GM20431 (cell line): ENCODE results near the gene TNKS2.
"Not testable (repeated sequence)": the region's sequence is repeated elsewhere in the genome, so short reads cannot be mapped to it uniquely, and the experiment has no call there.

ENCODE experiments used
- in situ Hi-C: fragments of 300-500 bp; cut with MseI, MboI; formaldehyde crosslinking; loops from one replicate; pipeline ENCODE4 v1.15.0; 2020; ENCODE audit warnings: low sequenced_read_pairs; ENCODE audit not compliant: unreplicated experiment

The TNKS2 gene

DNA sequence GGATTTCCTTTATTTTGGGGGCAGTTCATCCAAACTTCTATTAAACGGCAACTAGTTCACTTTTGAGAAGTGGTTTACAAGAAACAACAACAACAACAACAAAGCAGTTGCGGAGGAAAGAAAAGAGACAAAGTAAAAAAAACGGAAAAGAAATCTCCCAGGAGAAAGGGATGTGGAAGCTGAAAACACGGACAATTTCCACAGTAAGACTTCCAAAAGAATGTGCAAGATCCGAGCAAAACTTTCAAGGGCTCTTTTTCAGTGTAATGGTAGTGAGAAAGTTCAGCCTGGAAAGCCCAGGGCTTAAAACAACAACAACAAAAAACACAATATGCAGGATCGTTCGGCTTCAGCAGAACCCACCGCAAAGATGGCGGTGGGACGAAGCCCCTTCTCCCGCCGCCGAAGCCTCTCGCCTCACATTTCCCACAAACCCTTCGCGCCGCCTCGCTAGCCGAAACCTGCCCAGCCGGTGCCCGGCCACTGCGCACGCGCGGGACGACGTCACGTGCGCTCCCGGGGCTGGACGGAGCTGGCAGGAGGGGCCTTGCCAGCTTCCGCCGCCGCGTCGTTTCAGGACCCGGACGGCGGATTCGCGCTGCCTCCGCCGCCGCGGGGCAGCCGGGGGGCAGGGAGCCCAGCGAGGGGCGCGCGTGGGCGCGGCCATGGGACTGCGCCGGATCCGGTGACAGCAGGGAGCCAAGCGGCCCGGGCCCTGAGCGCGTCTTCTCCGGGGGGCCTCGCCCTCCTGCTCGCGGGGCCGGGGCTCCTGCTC, at the start of gene TNKS2:
TSS of gene TNKS2 (plus strand) at position 553 of the 775 bp plus-strand sequence. CDS start 265 bp downstream, outside the sequence.
- in situ Hi-C loops, result no loop called here

DNA sequence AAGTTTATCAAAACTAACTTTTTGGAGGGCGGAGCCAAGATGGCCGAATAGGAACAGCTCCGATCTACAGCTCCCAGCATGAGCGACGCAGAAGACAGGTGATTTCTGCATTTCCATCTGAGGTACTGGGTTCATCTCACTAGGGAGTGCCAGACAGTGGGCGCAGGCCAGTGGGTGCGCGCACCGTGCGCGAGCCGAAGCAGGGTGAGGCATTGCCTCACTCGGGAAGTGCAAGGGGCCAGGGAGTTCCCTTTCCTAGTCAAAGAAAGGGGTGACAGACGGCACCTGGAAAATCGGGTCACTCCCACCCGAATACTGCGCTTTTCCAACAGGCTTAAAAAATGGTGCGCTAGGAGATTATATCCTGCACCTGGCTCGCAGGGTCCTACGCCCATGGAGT, 48.6 kb upstream of the TNKS2 start:
- in situ Hi-C loops, result not testable (repeated sequence)

DNA sequence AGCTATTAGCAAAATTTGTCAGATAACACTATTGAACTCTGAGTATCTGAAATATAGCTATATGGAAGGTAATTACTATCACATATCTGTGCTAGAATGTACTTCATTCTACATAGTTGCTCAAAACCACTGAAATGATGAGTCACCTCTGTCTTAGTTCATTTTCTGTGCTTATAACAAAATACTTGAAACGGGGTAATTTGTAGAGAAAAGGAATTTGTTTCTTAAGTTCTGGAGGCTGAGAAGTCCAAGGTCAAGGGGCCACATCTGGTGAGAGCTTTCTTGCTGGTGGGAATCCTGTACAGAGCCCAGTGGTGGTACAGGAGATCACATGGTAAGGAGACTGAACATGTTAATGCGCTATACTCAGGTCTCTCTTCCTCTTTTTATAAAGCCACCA, 41.9 kb upstream of the TNKS2 start:
- in situ Hi-C loops, result no loop called here

DNA sequence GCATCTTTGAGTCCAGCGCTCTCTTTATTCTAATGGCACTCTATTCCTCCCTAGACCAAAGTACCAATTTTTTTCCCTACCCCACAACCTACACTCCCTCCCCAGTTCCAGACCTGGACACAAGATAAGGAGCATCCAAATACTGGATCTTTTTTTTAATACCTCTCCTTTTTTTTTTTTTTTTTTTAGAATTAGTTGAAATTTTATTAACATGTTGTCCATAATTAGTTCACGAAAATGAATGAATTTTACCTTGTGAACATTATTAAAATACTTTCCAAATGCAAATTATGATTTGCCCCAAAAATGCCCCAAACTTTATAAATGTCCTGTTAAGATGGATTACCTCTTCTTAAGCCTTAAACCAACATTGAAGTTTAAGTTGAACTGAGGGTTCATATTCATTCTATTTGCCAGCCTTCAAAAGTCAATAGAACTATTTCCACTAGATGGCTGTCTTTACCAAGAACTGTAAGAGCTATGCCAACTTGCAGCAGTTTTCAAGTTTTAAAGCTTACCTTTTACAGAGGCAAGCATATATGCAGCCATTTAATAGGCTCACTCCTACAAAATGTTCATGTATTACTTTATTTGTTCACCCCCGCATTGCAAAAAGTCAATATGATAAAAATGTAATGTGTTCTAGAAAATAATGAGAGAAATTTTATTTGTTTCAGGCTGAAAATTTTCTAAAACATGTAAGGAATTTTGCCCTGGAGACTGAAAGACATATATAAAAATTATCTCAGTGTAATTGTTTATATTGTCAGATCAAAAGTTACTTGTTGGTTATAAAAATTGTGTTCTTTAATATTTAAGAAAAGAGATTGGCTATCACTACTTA, 39.7 kb upstream of the TNKS2 start:
- in situ Hi-C loops, result no loop called here

DNA sequence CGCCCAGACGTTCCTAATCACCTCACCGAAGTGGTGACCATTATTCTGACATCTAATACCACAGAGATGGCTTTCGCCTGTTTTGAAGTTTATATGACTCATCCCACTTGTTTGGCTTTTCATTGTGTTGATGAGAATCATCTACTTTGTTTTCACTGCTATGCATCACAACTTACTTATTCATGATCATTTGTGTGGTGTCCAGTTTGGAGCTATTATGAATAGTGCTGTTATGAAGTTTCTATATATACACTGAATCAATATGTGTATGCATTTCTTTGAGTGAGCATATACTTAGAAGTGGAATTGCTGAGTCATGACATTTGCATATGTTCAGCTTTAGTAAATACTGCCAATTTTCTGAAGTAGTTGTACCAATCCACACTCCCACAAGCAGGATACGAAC, 38.6 kb upstream of the TNKS2 start:
- in situ Hi-C loops, result no loop called here

DNA sequence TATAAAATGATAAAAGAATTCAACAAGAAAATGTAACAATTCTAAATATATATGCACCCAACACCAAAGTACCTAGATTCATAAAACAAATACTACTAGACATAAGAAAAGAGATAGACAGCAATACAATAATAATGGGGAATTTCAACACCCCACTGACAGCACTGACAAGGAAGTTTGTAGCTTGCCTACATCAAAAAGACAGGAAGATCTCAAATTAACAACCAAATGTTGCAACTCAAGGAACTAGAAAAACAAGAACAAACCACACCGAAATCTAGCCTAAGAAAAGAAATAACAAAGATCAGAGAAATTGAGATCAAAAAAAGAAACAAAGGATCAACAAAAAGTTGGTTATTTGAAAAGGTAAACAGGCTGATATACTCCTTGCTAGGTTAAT, 36.5 kb upstream of the TNKS2 start:
- in situ Hi-C loops, result loop anchor here (10.0 kb wide), 1 partner anchor 153 kb away; no protein-coding TSS in a partner anchor

DNA sequence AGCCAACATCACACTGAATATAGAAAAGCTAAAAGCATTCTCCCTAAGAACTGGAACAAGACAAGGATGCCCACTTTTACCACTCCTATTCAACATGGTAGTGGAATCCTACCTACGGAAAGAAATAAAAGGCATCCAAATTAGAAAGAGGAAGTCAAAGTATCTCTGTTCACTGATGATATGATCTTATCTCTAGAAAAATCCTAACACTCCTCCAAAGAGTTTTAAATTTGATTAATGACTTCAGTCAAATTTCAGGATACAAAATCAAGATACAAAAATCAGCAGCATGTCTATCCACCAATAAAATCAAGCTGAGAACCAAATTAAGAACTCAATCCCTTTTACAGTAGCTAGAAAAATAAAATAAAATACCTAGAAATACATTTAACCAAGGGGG, 35.3 kb upstream of the TNKS2 start:
- in situ Hi-C loops, result loop anchor here (10.0 kb wide), 1 partner anchor 152 kb away; no protein-coding TSS in a partner anchor

DNA sequence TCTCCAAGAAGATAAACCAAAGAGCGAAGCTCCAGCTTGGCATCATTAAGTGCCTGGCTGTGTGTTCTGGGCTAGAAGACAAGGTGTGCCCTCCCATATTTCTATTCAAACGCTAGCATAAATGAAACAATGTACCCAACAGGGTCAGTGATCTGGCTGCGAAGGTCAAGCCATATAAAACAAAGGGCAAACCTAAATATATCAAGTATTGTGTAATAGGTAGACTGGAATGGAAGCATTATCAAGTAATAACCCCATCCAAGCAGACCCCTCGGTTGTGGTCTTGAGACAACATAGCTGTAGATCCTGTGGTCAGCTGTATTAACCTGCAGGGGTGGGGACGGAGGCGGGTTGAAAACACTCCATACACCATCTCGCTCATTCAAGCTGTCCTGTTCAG, 31.6 kb upstream of the TNKS2 start:
- in situ Hi-C loops, result loop anchor here (10.0 kb wide), 1 partner anchor 148 kb away; no protein-coding TSS in a partner anchor

DNA sequence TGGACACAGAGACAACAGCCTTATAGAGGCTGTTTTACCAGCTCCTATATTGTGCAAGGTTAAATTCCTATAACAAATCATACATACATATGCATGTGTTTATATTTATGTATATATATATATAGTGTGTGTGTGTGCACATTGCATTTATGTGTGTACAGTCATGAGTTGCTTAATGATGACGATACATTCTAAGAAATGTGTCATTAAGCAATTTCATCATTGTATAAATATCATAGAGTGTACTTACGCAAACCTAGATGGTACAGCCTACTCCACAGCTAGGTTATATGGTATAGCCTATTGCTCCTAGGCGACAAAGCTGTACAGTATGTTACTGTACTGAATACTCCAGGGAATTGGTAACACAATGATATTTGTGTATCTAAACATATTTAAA, 30.1 kb upstream of the TNKS2 start:
- in situ Hi-C loops, result loop anchor here (10.0 kb wide), 1 partner anchor 147 kb away; no protein-coding TSS in a partner anchor

DNA sequence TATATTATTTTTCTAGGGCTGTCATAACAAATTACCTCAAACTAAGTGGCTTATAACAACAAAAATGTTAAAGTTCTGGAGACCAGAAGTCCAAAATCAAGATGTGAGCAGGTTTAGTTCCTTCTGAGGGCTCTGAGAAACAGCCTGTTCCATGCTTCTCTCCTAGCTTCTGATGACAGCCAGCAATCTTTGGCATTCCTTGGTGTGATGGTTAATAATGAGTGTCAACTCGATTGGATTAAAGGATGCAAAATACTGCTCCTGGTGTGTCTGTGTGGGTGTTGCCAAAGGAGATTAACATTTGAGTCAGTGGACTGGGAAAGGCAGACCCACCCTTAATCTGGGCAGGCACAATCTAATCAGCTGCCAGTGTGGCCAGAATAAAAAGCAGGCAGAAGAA, 26.3 kb upstream of the TNKS2 start:
- in situ Hi-C loops, result no loop called here

DNA sequence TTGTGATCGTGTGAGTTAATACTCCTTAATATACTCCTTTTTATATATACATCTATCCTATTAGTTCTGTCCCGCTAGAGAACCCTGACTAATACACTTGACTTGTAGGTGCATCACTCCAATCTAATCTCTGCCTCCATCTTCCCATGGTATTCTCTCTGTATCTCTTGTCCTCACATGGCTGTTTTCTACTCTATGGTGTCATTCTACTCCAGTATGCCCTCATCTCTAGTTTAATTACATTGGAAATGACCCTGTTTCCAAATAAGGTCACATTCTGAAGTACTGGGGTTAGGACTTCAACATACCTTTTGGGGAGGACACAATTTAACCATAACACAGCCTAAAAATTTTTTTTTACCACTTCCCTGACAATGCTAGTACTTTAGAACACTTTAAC, 25.8 kb upstream of the TNKS2 start:
- in situ Hi-C loops, result no loop called here

DNA sequence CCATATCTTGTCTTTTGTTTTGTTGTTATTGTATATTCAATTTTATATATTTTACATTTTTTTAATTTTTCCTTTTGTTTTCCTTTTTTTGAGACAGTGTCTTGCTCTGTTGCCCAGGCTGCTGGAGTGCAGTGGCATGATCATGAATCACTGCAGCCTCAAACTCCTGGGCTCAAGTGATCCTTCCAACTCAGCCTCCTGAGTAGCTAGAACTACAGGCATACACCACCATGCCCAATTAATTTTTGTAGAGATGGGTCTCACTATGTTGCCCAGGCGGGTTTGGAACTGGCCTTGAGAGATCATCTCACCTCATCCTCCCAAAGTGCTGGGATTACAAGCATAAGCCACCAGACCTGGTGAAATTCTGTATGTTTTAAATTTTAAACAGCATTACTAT, 25.4 kb upstream of the TNKS2 start:
- in situ Hi-C loops, result no loop called here

DNA sequence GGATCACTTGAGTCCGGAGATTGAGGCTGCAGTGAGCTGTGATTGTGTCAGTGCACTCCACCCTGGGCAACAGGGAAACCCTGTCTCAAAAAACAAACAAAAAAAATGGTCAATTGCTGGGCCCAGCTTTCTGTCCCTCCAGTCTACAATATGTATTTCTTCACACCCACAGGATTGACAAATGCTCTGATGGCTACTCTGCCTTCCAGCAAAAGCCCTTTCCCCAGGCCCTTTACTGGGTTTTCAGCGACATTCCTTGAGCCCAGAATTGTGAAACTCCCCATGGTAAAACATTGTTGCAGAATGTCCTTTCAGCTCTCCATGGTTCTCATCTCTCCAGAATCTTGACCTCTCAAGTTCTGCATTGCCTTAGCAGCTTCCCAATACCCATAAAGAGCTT, 23.7 kb upstream of the TNKS2 start:
- in situ Hi-C loops, result no loop called here

DNA sequence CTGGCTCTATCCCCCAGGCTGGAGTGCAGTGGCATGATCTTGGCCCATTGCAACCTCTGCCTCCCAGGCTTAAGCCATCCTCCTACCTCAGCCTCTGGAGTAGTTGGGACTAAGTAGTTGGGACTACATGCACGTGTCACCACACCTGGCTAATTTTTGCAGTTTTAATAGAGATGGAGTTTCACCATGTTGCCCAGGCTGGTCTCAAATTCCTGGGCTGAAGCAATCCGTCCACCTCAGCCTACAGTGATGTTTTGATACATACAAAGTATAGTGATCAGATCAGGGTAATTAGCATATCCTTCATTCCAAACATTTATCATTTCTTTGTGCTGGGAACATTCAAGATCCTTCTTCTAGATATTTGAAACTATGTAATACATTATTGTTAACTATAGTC, 22.5 kb upstream of the TNKS2 start:
- in situ Hi-C loops, result no loop called here

DNA sequence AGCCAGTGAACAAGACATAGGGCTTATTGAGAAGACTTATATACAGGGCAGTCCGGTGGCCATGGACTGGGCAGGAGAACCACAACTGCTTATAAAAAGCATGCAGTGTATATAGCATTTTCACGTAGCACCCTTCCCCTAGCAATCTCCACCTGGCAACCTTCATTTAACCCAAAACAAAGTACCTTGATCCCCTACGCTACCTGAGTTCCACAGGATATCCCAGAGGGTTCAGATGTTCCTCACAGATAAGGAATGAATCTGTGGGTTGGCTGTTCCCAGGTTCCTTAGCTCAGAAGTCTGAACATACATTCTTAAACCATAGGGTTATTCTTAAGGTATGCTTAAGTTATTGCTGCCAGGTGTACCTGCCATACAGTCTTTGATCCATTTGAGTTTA, 22.0 kb upstream of the TNKS2 start:
- in situ Hi-C loops, result no loop called here

DNA sequence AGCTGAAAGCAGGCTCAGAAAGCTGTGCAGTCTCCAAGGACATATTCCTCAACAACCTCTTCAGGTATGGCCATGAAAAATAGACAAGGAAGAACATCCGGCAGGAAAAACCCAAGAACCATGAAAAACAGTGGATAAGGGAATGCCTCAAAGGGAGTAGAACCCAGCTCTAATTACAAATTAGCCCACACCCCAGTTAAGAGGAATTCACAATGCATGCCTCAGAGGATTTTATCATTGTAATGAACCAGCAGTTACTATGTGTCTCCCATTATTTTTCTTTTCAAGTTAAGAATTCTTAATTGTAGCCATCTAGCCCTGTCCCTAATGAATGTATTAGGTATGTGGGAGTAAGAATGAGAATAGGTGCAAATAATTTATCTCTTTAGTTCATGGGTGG, 19.7 kb upstream of the TNKS2 start:
- in situ Hi-C loops, result no loop called here

DNA sequence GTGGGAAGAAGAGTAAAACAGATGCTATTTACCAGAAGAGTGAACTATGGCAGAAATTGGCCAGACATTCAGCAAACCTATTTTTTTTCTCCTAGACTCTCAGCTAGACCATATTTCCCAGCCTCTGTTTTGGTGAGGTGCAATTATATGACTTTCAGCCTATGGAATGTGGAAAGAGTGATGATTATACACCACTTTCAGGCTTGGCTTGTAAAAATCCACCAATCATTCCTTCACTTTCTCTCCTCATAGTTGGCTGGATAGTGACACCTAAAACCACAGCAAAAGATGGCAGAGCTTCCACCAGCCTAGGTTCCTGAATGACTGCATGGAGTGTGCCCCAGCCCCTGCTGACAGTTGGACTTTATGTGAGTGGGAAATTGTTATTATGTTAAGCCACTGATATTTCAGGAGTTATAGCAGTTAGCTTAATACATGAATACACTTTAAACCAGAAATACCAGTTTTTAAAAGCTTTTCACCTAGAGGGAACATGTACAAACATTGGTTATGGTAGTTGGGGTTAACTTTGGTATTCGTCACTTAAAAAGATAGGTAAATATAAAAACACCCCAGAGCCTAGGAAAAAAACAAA, 19.1 kb upstream of the TNKS2 start:
- in situ Hi-C loops, result no loop called here

DNA sequence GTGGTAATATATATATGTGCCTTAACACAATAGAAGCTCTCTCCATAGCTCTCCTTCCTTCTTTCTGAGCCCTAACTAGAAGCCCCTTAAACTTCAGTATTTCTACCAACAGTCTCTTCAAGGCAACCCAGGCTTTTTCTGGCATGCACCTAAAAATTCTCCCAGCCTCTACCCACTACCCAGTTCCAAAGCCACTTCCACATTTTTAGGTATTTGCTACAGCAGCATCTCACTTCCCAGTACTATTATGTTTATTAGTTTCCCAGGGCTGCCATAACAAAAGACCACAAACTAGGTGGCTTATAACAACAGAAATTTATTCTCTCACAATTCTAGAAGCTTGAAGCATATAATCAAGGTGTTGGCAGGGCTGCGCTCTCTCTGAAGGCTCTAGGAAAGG, 15.7 kb upstream of the TNKS2 start:
- in situ Hi-C loops, result no loop called here

DNA sequence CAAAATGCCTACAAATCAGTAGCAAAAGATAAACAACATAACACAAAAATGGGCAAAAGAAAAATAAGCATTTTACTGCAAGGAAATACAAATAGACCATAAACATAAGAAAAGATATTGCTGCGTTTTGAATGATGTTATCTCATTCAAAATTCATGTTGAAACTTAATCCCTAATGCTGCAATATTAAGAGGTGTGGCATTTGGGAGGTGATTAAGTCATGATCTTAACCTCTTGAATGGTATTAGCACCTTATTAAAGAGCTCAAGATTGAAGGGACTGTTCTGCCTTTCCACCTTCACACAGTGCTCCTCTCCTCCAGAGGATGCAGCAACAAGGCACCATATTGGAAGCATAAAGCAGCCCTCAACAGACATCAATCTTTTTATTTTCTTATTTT, 12.4 kb upstream of the TNKS2 start:
- in situ Hi-C loops, result no loop called here

DNA sequence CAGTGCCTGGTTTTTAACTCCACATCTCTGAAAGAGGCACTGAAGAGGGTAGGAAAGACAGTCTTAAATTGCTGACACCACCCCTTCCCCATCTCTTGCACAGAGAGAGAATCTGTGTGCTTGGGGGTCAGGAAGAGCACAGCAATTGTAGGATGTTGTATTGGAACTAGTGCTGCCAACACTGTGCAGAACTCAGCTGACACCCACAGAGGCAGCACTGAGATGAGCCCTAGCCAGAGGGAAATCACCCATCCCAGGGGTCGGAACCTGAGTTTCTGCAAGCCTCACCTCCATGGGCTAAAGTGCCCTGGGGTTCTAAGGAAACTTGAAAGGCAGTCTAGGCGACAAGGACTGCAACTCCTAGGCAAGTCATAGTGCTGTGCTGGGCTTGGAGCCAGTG, 11.0 kb upstream of the TNKS2 start:
- in situ Hi-C loops, result no loop called here

DNA sequence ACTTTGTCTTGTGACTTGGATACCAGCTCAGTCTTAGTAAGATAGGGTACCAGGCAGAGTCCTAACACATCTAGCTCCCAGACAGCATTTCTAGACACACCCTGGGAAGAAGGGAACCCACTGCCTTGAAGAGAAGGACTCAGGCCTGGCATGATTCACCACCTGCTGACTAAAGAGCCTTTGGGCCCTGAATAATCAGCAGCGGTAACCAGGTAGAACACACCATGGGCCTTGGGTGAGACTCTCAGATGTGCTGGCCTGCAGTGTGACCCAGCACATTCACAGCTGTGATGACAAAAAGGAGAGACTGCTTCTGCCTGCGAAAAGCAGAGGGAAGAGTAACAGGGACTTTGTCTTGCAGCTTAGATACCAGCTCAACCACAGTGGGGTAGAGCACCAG, 10.4 kb upstream of the TNKS2 start:
- in situ Hi-C loops, result no loop called here
